Hepatocyte (in vitro differentiated cells): ENCODE measurements around the gene GLB1L2.

ENCODE experiments used
- CTCF ChIP-seq: fragments of 200-600 bp; sonication (generic); IDR thresholded peaks from 2 replicates; pipeline ENCODE4 v1.5.1; 2016; ENCODE audit warnings: antibody characterized with exemption, mild to moderate bottlenecking; ENCODE audit not compliant: poor library complexity
- EZH2 ChIP-seq: fragments of 200-600 bp; sonication (generic); IDR thresholded peaks from 2 replicates; pipeline ENCODE4 v1.6.1; 2016; ENCODE audit warnings: antibody characterized with exemption, mild to moderate bottlenecking, borderline replicate concordance
- EZH2phosphoT487 ChIP-seq: fragments of 200-600 bp; sonication (generic); IDR thresholded peaks from one replicate; pipeline ENCODE4 v1.6.1; 2018; ENCODE audit warnings: antibody characterized with exemption, mild to moderate bottlenecking, low read depth, moderate library complexity; ENCODE audit not compliant: unreplicated experiment, severe bottlenecking

- TF ChIP-seq CTCF = no peak
- no peak for TF ChIP-seq EZH2phosphoT487
- no peak for TF ChIP-seq EZH2
Observed at GRCh38 chr11:134291196-134291595, 40.6 kb upstream of the GLB1L2 start.
